HG02840 (cell line): ENCODE measurements around the gene PRKCZ.

Experiments used
- ATAC-seq: cut with Tn5 transposase; IDR thresholded peaks from one replicate; pipeline ENCODE4 v1.9.1; 2021; ENCODE audit warnings: mild to moderate bottlenecking, moderate library complexity, moderate number of reproducible peaks; ENCODE audit not compliant: unreplicated experiment, low FRiP score

Gene PRKCZ

GRCh38 chr1:2049718-2050431, at the start of gene PRKCZ:
Gene PRKCZ (plus strand): TSS chr1:2050411. CDS start chr1:2050631, 220 bp downstream.
- no peak for ATAC-seq

- no peak for ATAC-seq
Observed at GRCh38 chr1:2000432-2000831, 49.8 kb upstream of the PRKCZ start.

GRCh38 chr1:2000850-2001249, 49.4 kb upstream of the PRKCZ start:
- no peak for ATAC-seq

GRCh38 chr1:2001773-2002411, 48.3 kb upstream of the PRKCZ start:
- ATAC-seq, result no peak

- ATAC-seq, result no peak
Observed at GRCh38 chr1:2003541-2004131, 46.6 kb upstream of the PRKCZ start, which contains the start of gene CFAP74. Gene CFAP74 (minus strand): TSS chr1:2003786. CDS start chr1:1990956, 12,830 bp downstream.

GRCh38 chr1:2004856-2005255, 45.4 kb upstream of the PRKCZ start:
- ATAC-seq, result no peak

- no peak for ATAC-seq
Observed at GRCh38 chr1:2009101-2010053, 40.8 kb upstream of the PRKCZ start.

- ATAC-seq, result no peak
Observed at GRCh38 chr1:2014181-2014580, 36.0 kb upstream of the PRKCZ start.

GRCh38 chr1:2014741-2015735, 35.2 kb upstream of the PRKCZ start:
- ATAC-seq, result no peak

- no peak for ATAC-seq
Observed at GRCh38 chr1:2016123-2016522, 34.1 kb upstream of the PRKCZ start.

GRCh38 chr1:2018217-2019171, 31.7 kb upstream of the PRKCZ start:
- ATAC-seq, result no peak

GRCh38 chr1:2019172-2019543, 31.1 kb upstream of the PRKCZ start, which contains the start of gene GABRD:
Gene GABRD (plus strand): TSS chr1:2019345. CDS start chr1:2019424, 79 bp downstream.
- ATAC-seq, result no peak

- ATAC-seq, result no peak
Observed at GRCh38 chr1:2019571-2020309, 30.5 kb upstream of the PRKCZ start.

GRCh38 chr1:2020310-2020655, 29.9 kb upstream of the PRKCZ start:
- ATAC-seq, result no peak

- no peak for ATAC-seq
Observed at GRCh38 chr1:2021550-2021949, 28.7 kb upstream of the PRKCZ start.

GRCh38 chr1:2022063-2022770, 28.0 kb upstream of the PRKCZ start:
- no peak for ATAC-seq

- no peak for ATAC-seq
Observed at GRCh38 chr1:2023187-2023586, 27.0 kb upstream of the PRKCZ start.
